ENCODE measurements around the gene TXNDC5. TPM values are rescaled to one million over a fixed set of nuclear protein-coding genes. Genes with fewer than 3 reads are reported as not detected.

TXNDC5 gene
- total RNA-seq, result 10 to 100 TPM; 18.1 to 21.8 TPM
- 10 to 100 TPM; 26.9 to 45.7 TPM for polyA plus RNA-seq

DNA sequence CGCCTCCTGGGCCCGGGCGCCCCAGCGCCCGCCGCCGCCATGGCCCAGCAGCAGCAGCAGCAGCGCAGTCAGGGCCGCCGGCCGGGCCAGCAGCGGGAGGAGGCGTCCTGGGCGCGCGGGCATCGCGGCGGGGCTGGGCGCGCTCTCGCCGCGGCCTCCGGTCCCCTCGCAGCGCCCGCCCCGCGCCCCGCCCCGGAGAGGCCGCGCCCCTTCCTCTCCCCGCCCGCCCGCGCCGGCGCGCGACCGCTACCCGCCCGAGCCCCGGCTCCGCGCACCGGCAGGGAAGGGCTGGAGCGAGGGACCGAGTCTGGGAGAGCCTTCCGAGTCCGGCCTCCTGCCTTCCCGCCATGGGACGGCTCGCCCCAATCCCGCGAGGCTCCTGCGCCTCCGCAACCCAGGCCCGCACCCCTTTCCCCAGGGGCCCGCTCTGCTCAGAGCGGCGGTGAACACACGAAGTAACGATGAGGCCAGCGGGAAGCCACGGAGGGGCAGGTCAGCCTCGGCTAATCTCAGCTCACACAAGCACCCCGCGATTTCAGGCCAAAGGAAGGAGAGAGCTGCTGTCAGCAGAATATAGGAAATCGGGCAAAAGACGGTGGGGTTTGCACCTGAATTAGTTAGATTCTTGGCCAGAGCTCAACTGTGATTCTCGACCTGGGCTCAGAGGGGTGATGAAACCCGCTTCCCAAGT, at the start of gene TXNDC5:
TXNDC5 (minus strand) TSS at position 135 of the 691 bp plus-strand sequence; CDS start at position 123, 12 bp downstream.
- no peaks in the 10 kb centered on the region for H3K36me3 ChIP-seq (ENCODE audit: insufficient read depth, low read length)
- H3K9me3 ChIP-seq (ENCODE audit: control insufficient read depth in 1 of 2, low read length in 2 of 2), result no peaks in the 10 kb centered on the region
- intact Hi-C loops (cut with micrococcal nuclease), result loop anchor here (1.0 kb wide), 1 partner anchor 154 kb away; the partner anchor contains the start of gene BLOC1S5
- ChIA-PET CTCF (ENCODE audit: partially characterized antibody) (interaction anchor here (1.1 kb wide), 1 partner anchor 147 kb away, joined by 6 read pairs; no protein-coding TSS in a partner anchor), POLR2A (ENCODE audit: partially characterized antibody) (interaction anchor here (1.1 to 1.3 kb wide), 2 partner anchors 8 to 154 kb away, joined by 4 read pairs; partner anchors contain the start of gene BLOC1S5)
- peak within 1 kb of the TSS; percentile 79 to 86 (median 83) for H3K4me3 Mint-ChIP-seq
- peaks cover 3 to 15% (median 8%) of the 10 kb centered on the region in 4 donors for H3K4me1 Mint-ChIP-seq
- no peaks in the 10 kb centered on the region for H3K9me3 Mint-ChIP-seq
- peaks cover 17% of the 10 kb centered on the region for H3K4me1 ChIP-seq (ENCODE audit: insufficient read depth, low read length)
- no peaks in the 10 kb centered on the region for H3K36me3 Mint-ChIP-seq
- no peaks in the 10 kb centered on the region for H3K27me3 Mint-ChIP-seq
- peak within 1 kb of the TSS in 5 of 7 donors; percentile 57 to 86 (median 75) for H3K27ac Mint-ChIP-seq
- peak within 1 kb of the TSS; percentile 39 for H3K27ac ChIP-seq (ENCODE audit: low read depth, low read length)
- H3K27me3 ChIP-seq (ENCODE audit: insufficient read depth, low read length), result no peaks in the 10 kb centered on the region
- DNase-seq, result peak; percentile 57 to 63 (median 58)
- peak within 1 kb of the TSS; percentile 29 to 70 for H3K4me3 ChIP-seq (ENCODE audit: low read length in 2 of 2)

DNA sequence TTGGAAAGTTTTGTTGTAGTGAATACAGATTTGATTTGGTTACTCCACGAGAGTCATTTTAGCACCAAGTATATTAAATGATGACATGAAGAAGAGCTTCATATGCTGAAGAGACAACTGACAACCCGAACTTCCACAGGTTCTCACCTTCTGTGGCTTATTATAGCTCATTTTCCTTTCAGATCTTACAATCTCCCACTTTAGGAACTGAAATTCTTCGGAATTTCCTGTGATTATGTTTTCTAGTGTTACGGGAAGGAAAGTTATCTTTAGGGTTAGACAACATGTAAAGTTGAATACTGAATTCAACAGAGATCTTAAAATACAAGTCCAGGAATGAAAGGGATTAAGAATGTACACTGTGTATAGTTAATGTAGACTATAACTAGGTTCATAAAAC, 49.6 kb upstream of the TXNDC5 start:
- Histone ChIP-seq H3K4me1 (ENCODE audit: insufficient read depth, low read length) (no peaks in the 10 kb centered on the region), H3K36me3 (ENCODE audit: insufficient read depth, low read length) (no peaks in the 10 kb centered on the region), H3K4me3 (ENCODE audit: low read length in 2 of 2) (no peak overlapping the region), H3K9me3 (ENCODE audit: control insufficient read depth in 1 of 2, low read length in 2 of 2) (no peaks in the 10 kb centered on the region), H3K27me3 (ENCODE audit: insufficient read depth, low read length) (no peaks in the 10 kb centered on the region), H3K27ac (ENCODE audit: low read depth, low read length) (no peak overlapping the region)
- ChIA-PET POLR2A (ENCODE audit: partially characterized antibody) (no interaction called here), CTCF (ENCODE audit: partially characterized antibody) (interaction anchor here (1.6 kb wide), 1 partner anchor 9 kb away, joined by 4 read pairs; no protein-coding TSS in a partner anchor)
- Mint-ChIP-seq H3K4me3 (no peak overlapping the region), H3K27me3 (peaks cover 4 to 8% of the 10 kb centered on the region in 2 donors), H3K4me1 (no peaks in the 10 kb centered on the region), H3K36me3 (no peaks in the 10 kb centered on the region), H3K27ac (no peak overlapping the region), H3K9me3 (peaks cover 0 to 6% (median under 1%) of the 10 kb centered on the region in 8 donors)
- DNase-seq, result no peak
- intact Hi-C loops (cut with micrococcal nuclease), result no loop called here

DNA sequence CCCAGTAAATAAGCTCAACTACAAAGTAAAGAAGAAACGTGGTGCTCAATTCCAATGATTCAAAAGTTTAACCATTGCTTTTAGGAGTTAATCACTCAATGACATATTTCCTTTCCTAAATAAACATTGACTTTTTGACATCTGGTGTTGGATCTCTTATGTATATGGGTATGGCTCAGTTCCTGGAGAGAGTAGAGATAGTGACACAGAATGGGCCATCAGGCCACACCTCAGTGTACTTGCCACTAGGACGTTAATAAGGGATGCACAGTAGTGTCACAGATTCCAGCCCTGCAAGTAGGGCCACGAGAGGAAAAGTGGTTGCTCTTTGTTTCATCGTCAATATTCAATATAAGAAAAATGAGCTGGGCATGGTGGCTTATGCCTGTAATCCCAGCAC, 48.9 kb upstream of the TXNDC5 start:
- H3K4me3 Mint-ChIP-seq, result no peak overlapping the region
- peaks cover 0 to 5% (median 0%) of the 10 kb centered on the region in 8 donors for H3K9me3 Mint-ChIP-seq
- no peak overlapping the region for H3K4me3 ChIP-seq (ENCODE audit: low read length in 2 of 2)
- H3K36me3 ChIP-seq (ENCODE audit: insufficient read depth, low read length), result no peaks in the 10 kb centered on the region
- H3K27ac ChIP-seq (ENCODE audit: low read depth, low read length), result no peak overlapping the region
- POLR2A ChIA-PET (ENCODE audit: partially characterized antibody), result no interaction called here
- no peak overlapping the region for H3K27ac Mint-ChIP-seq
- no peaks in the 10 kb centered on the region for H3K27me3 ChIP-seq (ENCODE audit: insufficient read depth, low read length)
- no peak for DNase-seq
- peaks cover 4 to 11% of the 10 kb centered on the region in 2 donors for H3K27me3 Mint-ChIP-seq
- H3K36me3 Mint-ChIP-seq, result no peaks in the 10 kb centered on the region
- no peaks in the 10 kb centered on the region for H3K9me3 ChIP-seq (ENCODE audit: control insufficient read depth in 1 of 2, low read length in 2 of 2)
- intact Hi-C loops (cut with micrococcal nuclease), result no loop called here
- no peaks in the 10 kb centered on the region for H3K4me1 Mint-ChIP-seq
- CTCF ChIA-PET (ENCODE audit: partially characterized antibody), result no interaction called here
- no peaks in the 10 kb centered on the region for H3K4me1 ChIP-seq (ENCODE audit: insufficient read depth, low read length)

- POLR2A ChIA-PET (ENCODE audit: partially characterized antibody), result no interaction called here
- Mint-ChIP-seq H3K27me3 (peaks cover 2 to 8% of the 10 kb centered on the region in 2 donors), H3K4me1 (no peaks in the 10 kb centered on the region), H3K36me3 (no peaks in the 10 kb centered on the region), H3K9me3 (peaks cover 0 to 4% (median 0%) of the 10 kb centered on the region in 8 donors), H3K27ac (no peak overlapping the region), H3K4me3 (no peak overlapping the region)
- DNase-seq, result no peak
- no peaks in the 10 kb centered on the region for H3K9me3 ChIP-seq (ENCODE audit: control insufficient read depth in 1 of 2, low read length in 2 of 2)
- CTCF ChIA-PET (ENCODE audit: partially characterized antibody), result no interaction called here
- H3K27me3 ChIP-seq (ENCODE audit: insufficient read depth, low read length), result no peaks in the 10 kb centered on the region
- H3K36me3 ChIP-seq (ENCODE audit: insufficient read depth, low read length), result no peaks in the 10 kb centered on the region
- intact Hi-C loops (cut with micrococcal nuclease), result no loop called here
- no peak overlapping the region for H3K27ac ChIP-seq (ENCODE audit: low read depth, low read length)
- H3K4me1 ChIP-seq (ENCODE audit: insufficient read depth, low read length), result no peaks in the 10 kb centered on the region
- H3K4me3 ChIP-seq (ENCODE audit: low read length in 2 of 2), result no peak overlapping the region
Observed at GRCh38 chr6:7958464-7958863, 47.9 kb upstream of the TXNDC5 start.

GRCh38 chr6:7956257-7956656, 45.7 kb upstream of the TXNDC5 start:
- intact Hi-C loops (cut with micrococcal nuclease), result no loop called here
- Histone ChIP-seq H3K4me1 (ENCODE audit: insufficient read depth, low read length) (no peaks in the 10 kb centered on the region), H3K4me3 (ENCODE audit: low read length in 2 of 2) (no peak overlapping the region), H3K27me3 (ENCODE audit: insufficient read depth, low read length) (no peaks in the 10 kb centered on the region), H3K36me3 (ENCODE audit: insufficient read depth, low read length) (no peaks in the 10 kb centered on the region), H3K27ac (ENCODE audit: low read depth, low read length) (no peak overlapping the region), H3K9me3 (ENCODE audit: control insufficient read depth in 1 of 2, low read length in 2 of 2) (no peaks in the 10 kb centered on the region)
- POLR2A ChIA-PET (ENCODE audit: partially characterized antibody), result no interaction called here
- no peak overlapping the region for H3K27ac Mint-ChIP-seq
- no peaks in the 10 kb centered on the region for H3K36me3 Mint-ChIP-seq
- CTCF ChIA-PET (ENCODE audit: partially characterized antibody), result no interaction called here
- no peaks in the 10 kb centered on the region for H3K4me1 Mint-ChIP-seq
- no peak overlapping the region for H3K4me3 Mint-ChIP-seq
- peaks cover 2 to 12% of the 10 kb centered on the region in 2 donors for H3K27me3 Mint-ChIP-seq
- no peak for DNase-seq
- peaks cover 0 to 4% (median 0%) of the 10 kb centered on the region in 8 donors for H3K9me3 Mint-ChIP-seq

DNA sequence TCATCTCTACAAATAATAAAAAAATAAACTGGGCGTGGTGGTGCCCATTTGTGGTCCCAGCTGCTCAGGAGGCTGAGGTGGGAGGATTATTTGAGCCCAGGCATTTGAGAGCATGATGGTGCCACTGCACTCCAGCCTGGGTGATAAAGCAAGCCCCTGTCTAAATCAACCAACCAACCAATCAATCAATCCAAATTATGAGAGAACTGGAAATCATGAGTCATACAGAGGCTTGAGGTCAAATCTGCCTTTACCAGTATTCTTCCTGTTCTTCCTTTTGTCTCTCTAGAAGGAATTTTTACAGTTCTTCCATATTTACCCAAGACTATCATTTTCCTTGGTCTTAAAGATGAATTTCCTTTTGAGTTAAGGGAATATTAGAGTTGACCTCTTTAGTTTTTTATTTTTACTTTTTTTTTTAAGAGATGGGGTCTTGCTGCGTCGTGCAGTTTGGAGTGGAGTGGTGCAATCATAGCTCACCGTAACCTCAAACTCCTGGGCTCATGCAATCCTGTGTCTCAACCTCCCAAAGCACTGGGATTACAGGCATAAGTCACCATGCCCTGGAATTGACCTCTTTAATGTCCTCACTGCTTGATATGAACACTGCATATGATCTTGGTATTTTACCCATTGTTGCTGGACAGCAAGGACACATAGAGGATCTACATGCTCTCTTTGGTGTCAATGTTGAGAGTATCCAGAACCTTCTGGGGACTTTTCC, 44.1 kb upstream of the TXNDC5 start:
- no peaks in the 10 kb centered on the region for H3K9me3 ChIP-seq (ENCODE audit: control insufficient read depth in 1 of 2, low read length in 2 of 2)
- H3K9me3 Mint-ChIP-seq, result peaks cover 0 to 6% (median 2%) of the 10 kb centered on the region in 8 donors
- intact Hi-C loops (cut with micrococcal nuclease), result no loop called here
- CTCF ChIA-PET (ENCODE audit: partially characterized antibody), result no interaction called here
- peaks cover 0 to under 1% of the 10 kb centered on the region in 2 donors for H3K36me3 Mint-ChIP-seq
- no peak overlapping the region for H3K4me3 ChIP-seq (ENCODE audit: low read length in 2 of 2)
- H3K27ac ChIP-seq (ENCODE audit: low read depth, low read length), result no peak overlapping the region
- H3K4me3 Mint-ChIP-seq, result no peak overlapping the region
- H3K27me3 ChIP-seq (ENCODE audit: insufficient read depth, low read length), result no peaks in the 10 kb centered on the region
- H3K4me1 Mint-ChIP-seq, result no peaks in the 10 kb centered on the region
- peaks cover 4 to 13% of the 10 kb centered on the region in 2 donors for H3K27me3 Mint-ChIP-seq
- no peaks in the 10 kb centered on the region for H3K36me3 ChIP-seq (ENCODE audit: insufficient read depth, low read length)
- DNase-seq, result no peak
- H3K27ac Mint-ChIP-seq, result no peak overlapping the region
- POLR2A ChIA-PET (ENCODE audit: partially characterized antibody), result no interaction called here
- H3K4me1 ChIP-seq (ENCODE audit: insufficient read depth, low read length), result no peaks in the 10 kb centered on the region

GRCh38 chr6:7953753-7954152, 43.2 kb upstream of the TXNDC5 start:
- H3K4me3 ChIP-seq (ENCODE audit: low read length in 2 of 2), result no peak overlapping the region
- H3K4me1 ChIP-seq (ENCODE audit: insufficient read depth, low read length), result no peaks in the 10 kb centered on the region
- Mint-ChIP-seq H3K27ac (no peak overlapping the region), H3K27me3 (peaks cover 4 to 17% of the 10 kb centered on the region in 2 donors), H3K4me1 (no peaks in the 10 kb centered on the region), H3K36me3 (peaks cover 0 to 6% of the 10 kb centered on the region in 2 donors), H3K4me3 (no peak overlapping the region), H3K9me3 (peaks cover 0 to 13% (median 8%) of the 10 kb centered on the region in 8 donors)
- CTCF ChIA-PET (ENCODE audit: partially characterized antibody), result no interaction called here
- no peak for DNase-seq
- no peak overlapping the region for H3K27ac ChIP-seq (ENCODE audit: low read depth, low read length)
- intact Hi-C loops (cut with micrococcal nuclease), result no loop called here
- POLR2A ChIA-PET (ENCODE audit: partially characterized antibody), result no interaction called here
- no peaks in the 10 kb centered on the region for H3K27me3 ChIP-seq (ENCODE audit: insufficient read depth, low read length)
- H3K36me3 ChIP-seq (ENCODE audit: insufficient read depth, low read length), result no peaks in the 10 kb centered on the region
- no peaks in the 10 kb centered on the region for H3K9me3 ChIP-seq (ENCODE audit: control insufficient read depth in 1 of 2, low read length in 2 of 2)
